GM18858 (cell line): ENCODE data around the gene MLST8.

Experiments used
- ATAC-seq: cut with Tn5 transposase; IDR thresholded peaks from one replicate; pipeline ENCODE4 v1.9.1; 2021; ENCODE audit not compliant: unreplicated experiment

The MLST8 gene

DNA sequence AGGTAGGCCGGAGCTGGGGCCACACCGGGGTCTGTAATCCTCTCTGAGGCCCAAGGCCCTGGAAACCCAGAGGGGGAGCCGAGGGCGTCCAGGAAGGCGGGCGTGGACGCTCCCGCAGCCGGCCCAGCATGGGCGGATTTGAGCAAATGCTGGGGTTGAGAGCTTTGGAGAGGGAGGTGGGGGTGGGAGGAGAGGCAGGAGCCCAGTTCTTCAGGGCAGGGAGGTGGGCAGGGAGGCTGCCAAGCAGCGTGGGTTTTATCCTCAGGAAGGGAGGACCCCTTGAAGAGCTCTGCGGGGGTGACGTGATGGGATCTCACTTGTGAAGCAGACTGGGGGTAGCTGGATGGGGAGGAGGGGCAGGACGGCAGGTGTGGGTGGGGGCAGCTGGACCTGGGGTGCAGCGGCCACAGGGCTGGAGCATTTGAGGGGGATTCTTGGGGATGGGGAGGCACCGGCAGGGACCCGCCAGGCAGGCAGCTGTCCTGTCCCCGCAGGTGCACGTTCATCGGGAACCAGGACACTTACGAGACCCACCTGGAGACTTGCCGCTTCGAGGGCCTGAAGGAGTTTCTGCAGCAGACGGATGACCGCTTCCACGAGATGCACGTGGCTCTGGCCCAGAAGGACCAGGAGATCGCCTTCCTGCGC is 32.4 kb upstream of the MLST8 start:
- ATAC-seq: no peak

DNA sequence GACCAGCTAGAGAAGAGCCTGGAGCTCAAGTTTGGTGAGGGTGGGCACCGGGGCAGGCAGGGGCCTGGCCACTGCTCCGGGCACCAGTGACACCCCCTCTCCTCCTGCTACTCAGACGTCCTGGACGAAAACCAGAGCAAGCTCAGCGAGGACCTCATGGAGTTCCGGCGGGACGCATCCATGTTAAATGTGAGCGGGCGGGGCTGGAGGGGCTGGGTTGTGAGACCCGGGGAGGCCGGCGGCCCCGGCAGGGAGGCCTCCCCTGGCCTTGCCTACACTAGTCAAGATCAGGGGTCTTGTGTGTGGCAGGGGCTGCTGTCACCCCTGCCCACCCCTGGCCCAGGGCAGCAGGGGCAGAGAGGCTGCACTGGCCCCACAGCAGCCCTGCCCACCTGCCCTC is 31.9 kb upstream of the MLST8 start:
- no peak for ATAC-seq

DNA sequence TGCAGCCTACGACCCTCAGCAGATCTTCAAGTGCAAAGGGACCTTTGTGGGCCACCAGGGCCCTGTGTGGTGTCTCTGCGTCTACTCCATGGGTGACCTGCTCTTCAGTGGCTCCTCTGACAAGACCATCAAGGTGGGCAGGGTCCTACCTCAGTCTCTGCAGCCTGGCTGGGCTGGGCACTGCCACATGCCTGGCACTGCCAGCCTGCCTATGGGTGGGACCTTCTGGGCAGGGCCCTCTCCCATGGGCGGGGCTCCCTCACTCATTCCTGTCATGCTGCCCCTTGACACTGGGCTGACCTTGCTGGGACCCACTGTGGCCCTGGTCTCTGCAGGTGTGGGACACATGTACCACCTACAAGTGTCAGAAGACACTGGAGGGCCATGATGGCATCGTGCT is 31.3 kb upstream of the MLST8 start:
- ATAC-seq: no peak

DNA sequence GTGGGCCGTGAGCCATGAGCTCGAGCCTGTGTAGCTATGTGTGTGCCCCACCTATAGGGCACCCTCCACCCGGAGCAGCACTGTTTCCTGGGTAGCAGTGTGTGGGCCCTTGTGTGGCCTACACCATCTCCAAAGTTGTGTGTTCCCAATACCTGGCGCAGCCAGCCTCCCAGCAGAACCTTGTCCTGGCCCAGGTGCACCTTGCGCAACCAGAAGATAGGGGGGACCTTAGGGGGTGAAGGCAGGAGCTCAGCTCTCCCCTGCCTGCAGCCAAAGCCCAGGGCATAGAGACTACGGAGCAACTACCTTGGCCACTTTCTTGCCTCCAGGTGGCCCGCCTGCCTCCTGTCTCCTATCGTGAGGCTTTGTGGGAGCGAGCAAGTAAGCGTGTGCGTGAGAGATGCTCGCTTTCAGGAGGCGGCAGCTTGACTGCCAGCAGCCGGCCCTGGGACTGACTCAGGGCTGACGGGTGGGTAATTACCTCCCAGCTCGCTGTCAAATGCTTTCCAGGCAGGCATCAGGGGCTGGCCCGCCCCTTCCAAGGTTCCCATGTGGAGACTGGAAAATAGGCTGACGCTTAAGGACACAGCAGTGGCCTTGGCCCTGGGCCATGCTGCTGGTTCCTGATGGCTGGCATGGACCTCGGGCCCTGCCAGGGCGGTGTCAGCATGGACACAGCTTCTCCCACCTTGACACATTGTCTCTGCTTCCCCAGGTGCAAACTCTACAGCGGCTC is 30.7 kb upstream of the MLST8 start:
- no peak for ATAC-seq

DNA sequence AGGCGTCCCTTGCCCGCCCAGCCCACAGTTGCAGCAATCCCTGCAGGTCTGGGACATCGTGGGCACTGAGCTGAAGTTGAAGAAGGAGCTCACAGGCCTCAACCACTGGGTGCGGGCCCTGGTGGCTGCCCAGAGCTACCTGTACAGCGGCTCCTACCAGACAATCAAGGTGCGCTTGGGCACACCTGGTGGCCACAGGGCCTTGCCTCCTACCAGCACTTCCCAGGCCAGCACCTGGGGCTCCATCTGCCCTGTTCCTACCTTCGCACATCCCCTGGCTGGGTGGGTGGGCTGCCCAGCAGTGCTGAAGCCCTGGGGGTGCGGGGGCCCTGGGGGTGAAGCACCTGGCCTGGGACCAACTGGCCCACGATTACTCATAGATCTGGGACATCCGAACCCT is 29.8 kb upstream of the MLST8 start:
- ATAC-seq: no peak

DNA sequence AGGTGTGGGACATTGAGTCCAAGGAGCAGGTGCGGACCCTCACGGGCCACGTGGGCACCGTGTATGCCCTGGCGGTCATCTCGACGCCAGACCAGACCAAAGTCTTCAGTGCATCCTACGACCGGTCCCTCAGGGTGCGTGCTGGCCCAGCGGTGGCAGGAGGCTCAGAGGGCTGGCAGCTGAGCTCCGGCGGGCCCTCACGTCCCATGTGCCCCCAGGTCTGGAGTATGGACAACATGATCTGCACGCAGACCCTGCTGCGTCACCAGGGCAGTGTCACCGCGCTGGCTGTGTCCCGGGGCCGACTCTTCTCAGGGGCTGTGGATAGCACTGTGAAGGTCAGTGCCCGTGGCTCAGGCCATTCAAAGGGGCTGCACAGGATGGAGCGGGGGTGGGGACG is 29.2 kb upstream of the MLST8 start:
- no peak for ATAC-seq

DNA sequence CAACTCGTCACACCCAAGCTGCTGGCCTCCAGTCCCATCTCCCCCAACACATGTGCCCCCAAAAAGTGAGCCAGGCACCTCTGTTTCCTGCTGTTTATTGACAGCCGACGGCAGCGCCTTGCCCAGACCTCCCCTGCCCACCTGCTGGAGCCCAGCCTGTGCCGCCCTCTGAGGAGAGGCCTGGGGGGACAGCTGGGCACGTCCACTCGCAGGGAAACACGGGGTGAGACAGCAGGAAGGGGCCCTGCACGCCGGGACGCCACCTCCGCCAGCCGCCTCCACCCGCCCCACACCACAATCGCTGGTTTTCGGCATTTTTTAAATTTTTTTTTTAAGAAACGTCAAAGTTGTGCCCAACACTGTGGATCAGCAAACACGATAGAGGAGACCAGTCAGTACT is 28.2 kb upstream of the MLST8 start:
- no peak for ATAC-seq

DNA sequence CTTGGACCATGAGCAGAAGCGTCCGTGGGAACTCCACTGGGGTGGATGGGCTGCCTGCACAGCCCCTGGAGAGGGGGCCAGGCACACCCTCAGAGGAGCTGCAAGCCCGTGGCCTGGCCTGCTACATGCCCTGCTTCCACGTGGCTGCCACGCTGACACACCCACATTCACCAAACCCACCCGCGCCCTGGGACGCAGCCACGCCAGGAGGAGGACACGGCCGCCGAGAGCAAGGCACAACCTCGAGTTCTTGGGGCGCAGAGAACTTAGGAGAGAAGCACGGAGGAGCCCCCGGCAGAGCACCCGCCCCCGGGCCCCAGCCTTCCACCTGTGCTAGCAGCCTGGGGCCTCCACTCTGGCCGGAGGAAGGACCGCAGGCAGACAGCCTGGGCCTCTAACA is 27.7 kb upstream of the MLST8 start:
- no peak for ATAC-seq

DNA sequence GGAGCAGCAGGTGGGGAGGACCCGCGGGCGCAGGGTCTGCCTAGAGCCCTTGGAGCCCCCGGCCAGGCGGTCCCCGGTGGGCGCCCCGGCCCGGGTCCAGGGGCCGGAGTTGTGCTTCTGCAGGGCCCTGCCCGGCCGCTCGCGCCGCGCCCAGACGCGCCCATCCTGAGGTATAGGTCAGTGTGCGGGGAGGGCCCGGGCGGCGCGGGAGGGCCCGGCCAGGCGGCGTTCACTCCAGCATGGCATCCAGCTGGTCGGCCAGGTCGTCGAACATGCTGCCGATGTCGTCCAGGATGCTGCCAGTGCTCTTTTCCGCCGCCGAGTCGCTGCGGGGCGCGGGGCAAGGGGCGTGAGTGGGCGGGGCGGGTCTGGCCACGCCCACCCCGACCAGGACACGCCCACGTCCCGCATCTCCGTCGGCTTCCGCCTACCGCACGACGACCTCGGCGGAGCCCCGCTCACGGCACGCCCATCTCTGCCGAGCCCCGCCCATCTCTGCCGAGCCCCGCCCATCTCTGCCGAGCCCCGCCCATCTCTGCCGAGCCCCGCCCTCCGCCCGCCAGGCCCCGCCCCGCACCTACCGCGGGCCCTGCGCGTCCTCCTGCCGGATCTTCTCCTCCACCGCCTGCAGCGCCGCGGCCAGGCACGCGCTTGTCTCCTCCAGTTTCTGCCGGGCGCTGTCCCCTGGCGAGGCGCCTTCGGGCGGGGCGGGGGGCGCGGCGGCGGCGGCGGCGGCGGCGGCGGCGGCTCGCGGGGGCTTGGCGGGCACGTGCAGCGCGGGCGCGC is 26.7 kb upstream of the MLST8 start:
- ATAC-seq: no peak

DNA sequence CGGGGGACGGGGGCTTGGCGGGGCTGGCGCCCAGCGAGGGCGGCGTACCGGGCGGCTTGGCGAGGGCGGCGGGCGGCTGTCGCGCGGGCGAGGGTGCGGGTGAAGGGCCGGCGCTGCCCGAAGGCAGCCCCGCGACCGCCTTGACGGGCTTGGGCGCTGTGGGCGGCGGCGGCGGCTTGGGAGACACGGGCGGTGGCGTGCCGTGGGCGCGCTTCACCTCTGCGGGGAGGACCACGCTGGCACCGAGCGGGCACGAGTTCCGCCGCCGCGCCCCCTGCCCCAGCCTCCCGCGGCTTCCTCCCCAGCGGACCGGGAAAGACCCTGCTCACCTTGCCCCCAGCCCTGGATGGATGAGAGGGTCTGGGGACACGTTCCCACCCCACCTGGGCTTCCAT is 26.1 kb upstream of the MLST8 start:
- no peak for ATAC-seq

DNA sequence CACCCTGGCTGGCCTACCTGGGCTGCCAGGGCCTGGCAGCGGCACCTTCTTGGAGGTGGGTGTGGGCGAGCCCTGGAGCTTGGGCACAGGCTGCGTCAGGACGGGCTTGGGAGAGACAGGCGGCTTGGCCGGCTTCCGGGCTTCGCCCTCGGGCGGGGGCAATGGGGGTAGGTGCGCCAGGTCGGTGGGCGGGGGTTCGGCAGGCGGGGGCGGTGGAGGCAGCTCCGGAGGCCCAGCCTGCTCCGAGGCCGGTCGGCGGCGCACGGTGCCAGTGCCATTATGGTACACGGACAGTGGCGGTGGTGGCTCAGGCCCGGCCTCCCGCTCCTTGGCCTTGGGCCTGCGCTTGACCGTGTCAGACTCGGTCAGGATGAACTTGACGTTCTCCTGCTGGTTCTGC is 25.7 kb upstream of the MLST8 start:
- no peak for ATAC-seq

DNA sequence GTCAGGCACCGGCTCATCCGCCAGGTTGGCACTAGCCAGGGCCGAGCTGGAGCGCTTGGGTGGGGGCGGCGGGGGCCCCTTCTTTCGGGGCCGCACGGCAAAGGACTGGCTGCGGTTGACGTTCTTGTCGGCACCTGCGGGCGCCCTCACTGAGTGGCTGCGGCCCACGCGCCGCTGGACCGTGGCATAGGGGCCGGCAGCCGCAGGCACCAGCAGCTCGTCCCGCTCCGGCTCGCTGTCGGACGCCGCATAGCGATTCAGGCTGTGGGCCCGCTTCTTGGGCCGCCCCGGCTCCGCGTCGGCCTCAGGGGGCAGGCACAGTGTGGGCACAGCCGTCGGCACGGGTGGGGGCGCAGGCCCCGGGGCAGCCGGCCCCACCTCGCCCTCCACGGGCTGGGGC is 24.8 kb upstream of the MLST8 start:
- no peak for ATAC-seq

DNA sequence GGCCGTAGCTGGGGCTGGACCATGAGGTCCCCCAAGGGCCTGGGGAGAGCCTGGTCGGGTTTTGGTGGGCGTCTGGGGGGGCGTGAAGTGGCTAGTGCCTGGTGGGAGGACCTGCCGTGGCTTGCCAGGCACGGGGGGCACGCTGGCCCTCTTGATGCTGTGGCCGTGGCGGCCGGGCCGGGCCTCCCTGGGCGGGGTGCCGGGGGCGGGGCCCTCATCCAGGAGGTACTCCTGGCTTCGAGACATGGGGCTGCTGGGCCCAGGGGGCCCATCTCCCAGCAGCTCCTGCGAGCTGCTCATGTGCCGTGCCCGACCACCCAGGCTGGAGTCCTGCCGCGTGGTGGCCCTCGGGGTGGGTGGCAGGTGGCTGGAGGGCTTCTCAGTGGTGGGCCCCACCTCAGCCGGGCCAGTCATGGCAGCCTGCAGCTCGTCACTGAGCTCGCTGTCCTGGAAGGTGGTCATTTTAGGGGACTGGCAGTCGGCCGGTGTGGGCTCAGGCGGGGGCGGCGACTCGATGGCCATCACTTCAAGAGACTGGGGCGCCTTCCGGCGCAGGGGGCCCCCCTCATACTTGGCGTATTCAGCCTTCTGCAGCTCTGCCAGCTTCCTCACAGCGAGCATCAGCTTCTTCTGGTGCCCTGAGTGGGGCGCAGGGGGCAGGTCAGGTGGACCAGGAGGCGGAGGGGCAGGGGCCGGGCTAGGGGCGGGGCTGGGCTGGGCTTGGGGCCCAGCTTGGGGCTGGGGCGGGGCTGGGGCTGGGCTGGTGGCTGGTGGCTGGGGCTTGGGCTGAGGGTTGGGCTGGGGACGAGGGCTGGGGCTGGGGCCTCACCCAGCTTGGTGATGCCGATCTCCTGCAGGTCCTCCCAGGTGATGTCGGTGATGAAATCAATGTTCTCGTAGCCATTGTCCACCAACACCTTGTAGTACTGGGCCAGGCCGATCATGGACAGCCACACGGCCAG is 24.0 kb upstream of the MLST8 start:
- no peak for ATAC-seq

DNA sequence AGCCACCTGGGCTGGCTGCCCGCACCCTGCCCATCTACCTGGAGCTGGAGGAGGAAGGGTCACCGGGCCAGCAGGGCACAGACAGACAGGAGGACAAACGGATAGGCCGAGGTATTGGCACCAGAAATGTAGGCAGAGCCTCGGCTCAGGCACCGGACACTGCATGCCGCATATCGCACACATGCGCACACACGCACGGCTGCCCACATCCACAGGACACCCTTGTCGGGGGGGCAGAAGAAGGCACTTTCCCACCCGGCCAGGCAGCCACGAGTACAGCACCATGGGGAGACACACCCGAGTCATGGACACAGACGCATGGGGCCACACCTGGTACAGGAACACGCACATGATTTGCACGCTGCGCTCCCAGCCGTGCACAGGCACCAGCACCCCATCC is 23.3 kb upstream of the MLST8 start:
- no peak for ATAC-seq

DNA sequence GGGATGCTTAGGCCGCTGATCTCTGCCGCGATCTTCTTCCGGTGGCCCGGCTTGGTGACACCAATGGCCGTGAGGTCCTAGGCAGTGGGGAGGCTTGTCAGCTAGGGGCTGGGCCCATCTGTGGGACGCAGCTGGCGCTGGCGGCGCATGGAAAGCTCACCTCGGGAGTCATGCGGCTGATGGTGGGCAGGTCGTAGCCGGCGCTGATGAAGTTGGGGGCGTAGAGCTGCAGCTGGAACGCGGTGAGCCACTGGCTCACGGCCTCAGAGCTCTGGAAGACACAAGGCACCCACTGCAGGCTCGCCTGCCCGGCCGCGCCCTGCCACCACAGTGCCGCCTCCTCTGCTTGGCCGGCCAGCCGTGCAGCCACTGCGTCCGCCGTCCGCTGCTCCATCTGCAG is 21.6 kb upstream of the MLST8 start:
- no peak for ATAC-seq

DNA sequence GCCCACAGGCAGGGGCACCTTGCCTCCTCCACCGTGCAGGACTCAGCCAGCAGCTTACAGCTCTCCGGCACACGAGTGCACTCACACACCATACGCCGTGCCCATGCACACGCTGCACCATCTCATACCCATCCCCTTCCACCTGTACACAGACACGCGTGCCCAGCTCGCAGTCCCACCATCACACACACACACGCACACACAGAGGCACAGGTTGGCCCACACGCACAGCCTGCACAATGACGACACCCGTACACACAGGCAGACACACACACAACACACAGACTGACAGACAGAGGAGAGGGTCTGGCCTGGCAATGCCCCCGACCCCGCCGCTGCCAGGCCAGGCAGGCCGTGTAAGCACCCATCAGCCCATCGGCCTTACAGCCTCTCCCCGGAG is 20.9 kb upstream of the MLST8 start:
- no peak for ATAC-seq

DNA sequence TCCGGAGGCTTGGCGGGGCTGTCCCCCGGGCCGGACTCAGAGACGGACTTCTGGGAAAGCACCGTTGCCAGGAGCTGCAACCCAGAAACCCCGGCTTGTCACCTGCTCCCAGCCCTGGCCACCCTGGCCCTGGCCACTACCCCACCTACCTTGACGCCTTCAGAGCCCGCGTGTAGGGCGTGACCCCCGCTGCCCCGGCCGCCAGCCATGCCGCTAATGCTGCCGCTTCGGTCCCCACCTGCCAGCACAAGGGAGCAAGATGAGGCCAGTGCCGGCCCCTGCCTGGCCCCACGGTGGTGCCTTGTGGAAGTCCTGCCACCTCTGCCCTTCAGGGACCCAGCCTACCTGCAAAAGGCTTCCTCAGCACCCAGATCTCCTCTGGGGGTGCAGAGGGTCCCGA is 20.3 kb upstream of the MLST8 start:
- no peak for ATAC-seq

DNA sequence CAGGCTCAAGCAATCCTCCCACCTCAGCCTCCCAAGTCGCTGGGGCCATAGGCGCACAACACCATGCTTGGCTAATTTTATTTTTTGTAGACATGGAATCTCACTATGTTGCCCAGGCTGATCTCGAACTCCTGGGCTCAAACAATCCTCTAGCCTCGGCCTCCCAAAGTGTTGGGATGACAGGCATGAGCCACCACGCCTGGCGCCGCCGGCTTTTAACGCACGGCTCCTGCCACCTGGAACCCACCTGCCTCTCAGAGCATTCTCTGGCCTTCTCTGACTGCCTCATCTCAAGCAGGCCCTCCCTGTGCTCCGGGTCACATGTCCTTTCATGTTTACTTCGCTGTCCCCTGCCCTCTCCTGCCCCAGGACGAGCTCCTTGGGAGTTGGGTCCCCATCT is 19.2 kb upstream of the MLST8 start:
- no peak for ATAC-seq

DNA sequence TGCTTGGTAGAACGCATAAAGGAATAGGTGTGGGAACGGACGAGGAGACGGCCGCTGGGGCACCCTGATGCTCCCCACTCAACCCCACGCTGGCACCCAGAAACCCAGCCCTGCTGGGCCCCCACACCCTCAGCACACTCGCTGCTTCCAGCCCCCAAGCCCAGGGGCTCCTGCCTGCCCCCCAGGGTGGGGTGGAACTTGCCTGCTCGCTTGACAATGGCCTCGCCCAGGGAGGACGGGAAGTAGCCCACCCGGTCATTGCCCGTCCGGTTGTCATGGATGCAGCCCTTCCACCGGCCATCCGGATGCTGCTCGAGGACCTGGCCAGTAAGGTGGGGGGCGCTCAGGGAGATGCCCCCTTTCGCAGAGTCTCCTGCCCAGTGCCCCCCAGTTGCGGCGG is 18.7 kb upstream of the MLST8 start:
- no peak for ATAC-seq

DNA sequence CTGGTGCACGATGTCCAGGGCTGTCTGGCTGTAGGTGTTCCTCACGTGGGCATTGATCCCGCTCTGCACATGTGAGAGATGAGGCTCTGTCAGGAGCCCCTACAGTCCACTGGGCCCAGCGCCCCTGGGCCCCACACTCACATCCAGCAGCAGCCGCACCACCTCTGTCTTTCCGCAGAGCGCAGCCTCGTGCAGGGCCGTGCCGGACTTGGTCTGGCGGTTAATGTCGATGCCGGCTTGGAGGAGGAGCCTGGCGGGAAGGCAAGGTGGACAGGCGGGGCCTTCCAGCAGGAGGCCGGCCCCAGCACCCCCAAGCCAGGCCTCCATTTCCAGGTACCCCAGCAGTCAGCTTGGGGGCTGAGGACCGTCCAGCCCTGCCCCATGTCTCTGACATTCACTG is 18.0 kb upstream of the MLST8 start:
- ATAC-seq: no peak

DNA sequence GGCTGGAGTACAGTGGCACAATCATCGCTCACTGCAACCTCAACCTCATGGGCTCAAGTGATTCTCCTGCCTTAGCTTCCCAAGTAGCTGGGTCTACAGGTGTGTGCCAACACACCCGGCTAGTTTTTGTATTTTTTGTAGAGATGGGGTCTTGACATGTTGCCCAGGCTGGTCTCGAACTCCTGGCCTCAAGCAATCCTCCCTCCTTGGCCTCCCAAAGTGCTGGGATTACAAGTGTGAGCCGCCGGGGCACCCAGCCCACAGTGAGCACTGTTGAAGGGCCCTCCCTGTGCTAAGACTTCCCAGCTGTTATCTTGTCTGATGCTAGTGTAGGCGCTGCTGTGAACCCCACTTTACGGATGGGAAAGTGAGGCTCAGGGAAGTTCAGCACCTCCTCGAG is 16.9 kb upstream of the MLST8 start:
- ATAC-seq: no peak
